SK-N-SH treated with all-trans-retinoic acid at 6 μM for 48 hours (cell line): ENCODE data around the gene RAB40A.
"Not testable (repeated sequence)": the region's sequence is repeated elsewhere in the genome, so short reads cannot be mapped to it uniquely, and the experiment has no call there.

Experiments used
- ARNTL ChIP-seq: fragments of 450-650 bp; formaldehyde crosslinking; IDR thresholded peaks from 2 replicates; pipeline ENCODE4 v1.5.0; 2020; ENCODE audit warnings: low read depth, mild to moderate bottlenecking, moderate library complexity, borderline replicate concordance
- GLIS3 ChIP-seq: fragments of 250-450 bp; sonication (Bioruptor Pico); IDR thresholded peaks from 2 replicates; pipeline ENCODE4 v1.5.0; 2020; ENCODE audit warnings: mild to moderate bottlenecking, moderate library complexity
- OSR1 ChIP-seq: fragments of 250-450 bp; sonication (Bioruptor Pico); IDR thresholded peaks from 2 replicates; pipeline ENCODE4 v1.8.0; 2022; ENCODE audit warnings: moderate library complexity, mild to moderate bottlenecking, inconsistent platforms
- RARB ChIP-seq: fragments of 250-450 bp; sonication (Bioruptor Pico); IDR thresholded peaks from 2 replicates; pipeline ENCODE4 v1.8.0; 2021; ENCODE audit warnings: mild to moderate bottlenecking, moderate library complexity
- SNAI2 ChIP-seq: fragments of 250-450 bp; sonication (Bioruptor Pico); IDR thresholded peaks from 2 replicates; pipeline ENCODE4 v1.5.0; 2020; ENCODE audit warnings: mild to moderate bottlenecking, moderate library complexity
- ZFP3 ChIP-seq: fragments of 250-450 bp; sonication (Bioruptor Pico); IDR thresholded peaks from 2 replicates; pipeline ENCODE4 v1.5.0; 2020; ENCODE audit warnings: mild to moderate bottlenecking, moderate library complexity
- ZNF70 ChIP-seq: fragments of 450-650 bp; formaldehyde crosslinking; IDR thresholded peaks from 2 replicates; pipeline ENCODE4 v1.5.0; 2020; ENCODE audit warnings: mild to moderate bottlenecking, moderate library complexity
- TF ChIP-seq, protein P1 (sequence below): fragments of 250-450 bp; sonication (Bioruptor Pico); IDR thresholded peaks from 2 replicates; pipeline ENCODE4 v1.5.1; 2021; ENCODE audit warnings: mild to moderate bottlenecking, moderate library complexity
- TF ChIP-seq, protein P2 (sequence below): fragments of 250-450 bp; sonication (Bioruptor Pico); IDR thresholded peaks from 2 replicates; pipeline ENCODE4 v1.8.0; 2021; ENCODE audit warnings: low read depth, mild to moderate bottlenecking, moderate library complexity, borderline replicate concordance
- TF ChIP-seq, protein P3 (sequence below): fragments of 250-450 bp; sonication (Bioruptor Pico); IDR thresholded peaks from 2 replicates; pipeline ENCODE4 v1.8.0; 2020; ENCODE audit warnings: mild to moderate bottlenecking, moderate library complexity, borderline replicate concordance

DNA sequence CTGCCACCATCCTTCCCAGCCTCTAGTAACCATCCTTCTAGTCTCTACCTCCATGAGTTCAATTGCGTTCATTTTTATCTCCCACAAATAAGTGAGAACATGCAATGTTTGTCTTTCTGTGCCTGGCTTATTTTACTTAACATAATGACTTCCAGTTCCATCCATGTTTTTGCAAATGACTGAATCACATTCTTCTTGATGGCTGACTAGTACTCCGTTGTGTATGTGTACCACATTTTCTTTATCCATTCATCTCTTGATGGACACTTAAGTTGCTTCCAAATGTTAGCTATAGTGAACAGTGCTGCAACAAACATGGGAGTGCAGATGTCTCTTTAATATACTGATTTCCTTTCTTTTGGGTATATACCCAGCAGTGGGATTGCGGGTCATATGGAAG, 25.7 kb downstream of the RAB40A start:
- TF ChIP-seq, protein P1, sequence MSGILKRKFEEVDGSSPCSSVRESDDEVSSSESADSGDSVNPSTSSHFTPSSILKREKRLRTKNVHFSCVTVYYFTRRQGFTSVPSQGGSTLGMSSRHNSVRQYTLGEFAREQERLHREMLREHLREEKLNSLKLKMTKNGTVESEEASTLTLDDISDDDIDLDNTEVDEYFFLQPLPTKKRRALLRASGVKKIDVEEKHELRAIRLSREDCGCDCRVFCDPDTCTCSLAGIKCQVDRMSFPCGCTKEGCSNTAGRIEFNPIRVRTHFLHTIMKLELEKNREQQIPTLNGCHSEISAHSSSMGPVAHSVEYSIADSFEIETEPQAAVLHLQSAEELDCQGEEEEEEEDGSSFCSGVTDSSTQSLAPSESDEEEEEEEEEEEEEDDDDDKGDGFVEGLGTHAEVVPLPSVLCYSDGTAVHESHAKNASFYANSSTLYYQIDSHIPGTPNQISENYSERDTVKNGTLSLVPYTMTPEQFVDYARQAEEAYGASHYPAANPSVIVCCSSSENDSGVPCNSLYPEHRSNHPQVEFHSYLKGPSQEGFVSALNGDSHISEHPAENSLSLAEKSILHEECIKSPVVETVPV: not testable (repeated sequence)
- TF ChIP-seq ZNF70 (CRISPR knock-in tag); RARB; GLIS3 (CRISPR knock-in tag); OSR1 (CRISPR knock-in tag); ARNTL; SNAI2 (CRISPR knock-in tag); ZFP3 (CRISPR knock-in tag): not testable (repeated sequence)
- TF ChIP-seq, protein P2, sequence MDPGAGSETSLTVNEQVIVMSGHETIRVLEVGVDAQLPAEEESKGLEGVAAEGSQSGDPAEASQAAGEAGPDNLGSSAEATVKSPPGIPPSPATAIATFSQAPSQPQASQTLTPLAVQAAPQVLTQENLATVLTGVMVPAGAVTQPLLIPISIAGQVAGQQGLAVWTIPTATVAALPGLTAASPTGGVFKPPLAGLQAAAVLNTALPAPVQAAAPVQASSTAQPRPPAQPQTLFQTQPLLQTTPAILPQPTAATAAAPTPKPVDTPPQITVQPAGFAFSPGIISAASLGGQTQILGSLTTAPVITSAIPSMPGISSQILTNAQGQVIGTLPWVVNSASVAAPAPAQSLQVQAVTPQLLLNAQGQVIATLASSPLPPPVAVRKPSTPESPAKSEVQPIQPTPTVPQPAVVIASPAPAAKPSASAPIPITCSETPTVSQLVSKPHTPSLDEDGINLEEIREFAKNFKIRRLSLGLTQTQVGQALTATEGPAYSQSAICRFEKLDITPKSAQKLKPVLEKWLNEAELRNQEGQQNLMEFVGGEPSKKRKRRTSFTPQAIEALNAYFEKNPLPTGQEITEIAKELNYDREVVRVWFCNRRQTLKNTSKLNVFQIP: not testable (repeated sequence)
- TF ChIP-seq, protein P3, sequence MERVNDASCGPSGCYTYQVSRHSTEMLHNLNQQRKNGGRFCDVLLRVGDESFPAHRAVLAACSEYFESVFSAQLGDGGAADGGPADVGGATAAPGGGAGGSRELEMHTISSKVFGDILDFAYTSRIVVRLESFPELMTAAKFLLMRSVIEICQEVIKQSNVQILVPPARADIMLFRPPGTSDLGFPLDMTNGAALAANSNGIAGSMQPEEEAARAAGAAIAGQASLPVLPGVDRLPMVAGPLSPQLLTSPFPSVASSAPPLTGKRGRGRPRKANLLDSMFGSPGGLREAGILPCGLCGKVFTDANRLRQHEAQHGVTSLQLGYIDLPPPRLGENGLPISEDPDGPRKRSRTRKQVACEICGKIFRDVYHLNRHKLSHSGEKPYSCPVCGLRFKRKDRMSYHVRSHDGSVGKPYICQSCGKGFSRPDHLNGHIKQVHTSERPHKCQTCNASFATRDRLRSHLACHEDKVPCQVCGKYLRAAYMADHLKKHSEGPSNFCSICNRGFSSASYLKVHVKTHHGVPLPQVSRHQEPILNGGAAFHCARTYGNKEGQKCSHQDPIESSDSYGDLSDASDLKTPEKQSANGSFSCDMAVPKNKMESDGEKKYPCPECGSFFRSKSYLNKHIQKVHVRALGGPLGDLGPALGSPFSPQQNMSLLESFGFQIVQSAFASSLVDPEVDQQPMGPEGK (CRISPR knock-in tag): not testable (repeated sequence)
